ENCODE measurements around the gene HARS2. TPM values are rescaled to one million over a fixed set of nuclear protein-coding genes. Genes with fewer than 3 reads are reported as not detected.
A peak's percentile ranks its signal among the peaks of the same experiment; 100 is the strongest.

Gene HARS2
- total and polyA plus RNA-seq, 7 experiments from 2014 or later: 23.5 to 59.6 (median 36.2) TPM

DNA sequence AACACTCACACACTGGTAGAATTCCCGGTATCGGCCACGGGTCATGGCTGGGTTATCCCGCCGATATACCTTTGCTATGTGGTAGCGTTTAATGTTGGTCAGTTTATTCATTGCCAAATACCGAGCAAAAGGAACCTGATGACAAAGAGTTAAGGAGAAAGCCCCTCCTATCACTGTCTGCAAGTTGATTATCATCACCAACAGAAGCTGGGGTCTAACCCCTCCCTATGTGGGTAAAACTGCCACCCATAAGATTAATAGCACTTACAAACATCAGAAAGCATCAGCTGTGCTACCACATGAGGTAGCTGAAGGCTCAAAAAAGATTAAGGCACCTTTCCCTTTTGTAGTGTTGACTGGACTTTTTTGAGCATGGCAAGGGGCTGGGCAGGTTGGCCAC lies 12.3 kb upstream of the HARS2 start:
- Mint-ChIP-seq H3K9me3 (no peaks in the 10 kb centered on the region), H3K27me3 (no peaks in the 10 kb centered on the region), H3K36me3 (peaks cover 7 to 62% (median 27%) of the 10 kb centered on the region in 5 donors), H3K4me3 (no peak overlapping the region), H3K27ac (peak overlapping the region in 2 of 9 donors; percentile 34 to 43), H3K4me1 (peaks cover 0 to 8% (median 0%) of the 10 kb centered on the region in 7 donors)
- POLR2A ChIA-PET: interaction anchor here (1.2 kb wide), 1 partner anchor 24 kb away, joined by 3 read pairs; no protein-coding TSS in a partner anchor
- Histone ChIP-seq H3K4me1 (ENCODE audit: control insufficient read depth in 2 of 2, insufficient read depth in 2 of 2, low read length in 2 of 2) (no peaks in the 10 kb centered on the region), H3K27ac (ENCODE audit: low read depth, low read length) (no peak overlapping the region), H3K36me3 (ENCODE audit: control insufficient read depth in 2 of 3, insufficient read depth in 3 of 3, low read length in 3 of 3) (peaks cover 21 to 80% (median 25%) of the 10 kb centered on the region in 3 experiments), H3K4me3 (ENCODE audit: low read length) (no peak overlapping the region), H3K27me3 (ENCODE audit: control insufficient read depth in 2 of 2, insufficient read depth in 2 of 2, low read length in 2 of 2) (no peaks in the 10 kb centered on the region), H3K9me3 (ENCODE audit: control insufficient read depth in 2 of 3, low read length in 3 of 3) (no peaks in the 10 kb centered on the region)
- CTCF ChIA-PET: interaction anchor here (0.6 kb wide), 1 partner anchor 41 kb away, joined by 3 read pairs; no protein-coding TSS in a partner anchor
- DNase-seq (no peak), ATAC-seq (no peak)
- intact Hi-C loops (cut with micrococcal nuclease): no loop called here

DNA sequence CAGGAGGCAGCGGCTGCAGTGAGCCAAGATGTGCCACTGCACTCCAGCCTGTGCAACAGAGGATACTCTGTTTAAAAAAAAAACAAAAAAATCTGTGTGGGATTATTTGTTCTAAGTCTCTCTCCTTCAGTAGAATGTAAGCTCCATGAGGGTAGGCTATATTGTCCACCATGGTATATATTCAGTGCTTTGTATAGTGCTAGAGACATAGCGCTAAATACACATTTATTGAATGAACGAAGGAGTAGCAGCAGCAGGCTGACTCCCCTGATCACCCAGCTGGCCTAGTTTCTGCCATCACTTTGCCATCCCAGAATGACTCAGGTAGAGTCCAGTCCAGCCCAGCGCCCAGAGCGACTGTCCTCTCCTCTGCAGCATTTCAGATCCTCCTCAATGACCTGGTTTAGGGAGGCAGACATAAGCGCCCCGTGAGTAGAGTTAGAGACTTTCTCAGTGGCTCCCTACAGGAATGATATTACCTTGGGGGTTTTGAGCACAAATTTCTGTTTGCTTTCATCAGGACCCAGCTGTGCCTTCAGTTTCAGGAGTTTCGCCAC lies 801 bp upstream of the HARS2 start:
- peak overlapping the region; percentile 91 for H3K4me3 ChIP-seq (ENCODE audit: low read length)
- no peaks in the 10 kb centered on the region for H3K9me3 Mint-ChIP-seq

DNA sequence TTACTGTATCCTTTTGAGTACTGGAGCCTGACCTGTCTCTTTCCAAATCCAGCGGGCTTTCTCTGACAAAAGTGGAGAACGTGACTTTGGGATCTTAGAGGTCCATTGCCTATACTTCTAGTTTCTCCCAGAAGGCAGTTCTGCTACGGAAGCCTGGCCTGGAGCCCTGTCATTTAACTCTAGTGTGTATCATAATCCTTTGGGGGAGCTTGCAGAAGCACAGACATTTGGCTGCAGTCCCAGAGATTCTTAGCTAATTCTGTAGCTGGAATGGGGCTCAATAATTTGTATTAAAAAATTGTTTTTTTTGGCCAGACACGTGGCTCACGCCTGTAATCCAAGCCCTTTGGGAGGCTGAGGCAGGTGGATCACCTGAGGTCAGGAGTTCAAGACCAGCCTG lies 3.0 kb downstream of the HARS2 start:
- ChIA-PET CTCF (no interaction called here), POLR2A (interaction anchor here (0.5 to 1.4 kb wide), 4 partner anchors 14 to 62 kb away, joined by 3 to 4 read pairs (median 4); partner anchors contain the start of gene WDR55)
- H3K27ac ChIP-seq (ENCODE audit: low read depth, low read length): no peak overlapping the region
- peak overlapping the region in 1 of 9 donors; percentile 71 for H3K27ac Mint-ChIP-seq
- H3K27me3 Mint-ChIP-seq: no peaks in the 10 kb centered on the region
- ATAC-seq: no peak
- intact Hi-C loops (cut with micrococcal nuclease): loop anchor here in 1 of 2 donors (5.0 kb wide), 1 partner anchor 517 kb away; the partner anchor contains the start of gene CYSTM1
- DNase-seq: no peak
- H3K4me3 ChIP-seq (ENCODE audit: low read length): no peak overlapping the region
- no peaks in the 10 kb centered on the region for H3K27me3 ChIP-seq (ENCODE audit: control insufficient read depth in 2 of 2, insufficient read depth in 2 of 2, low read length in 2 of 2)
- H3K36me3 Mint-ChIP-seq: peaks cover 20 to 50% (median 25%) of the 10 kb centered on the region in 5 donors
- peaks cover 19 to 50% (median 45%) of the 10 kb centered on the region in 7 donors for H3K4me1 Mint-ChIP-seq
- peaks cover 16 to 17% of the 10 kb centered on the region in 2 donors for H3K4me1 ChIP-seq (ENCODE audit: control insufficient read depth in 2 of 2, insufficient read depth in 2 of 2, low read length in 2 of 2)
- no peak overlapping the region for H3K4me3 Mint-ChIP-seq
- H3K9me3 ChIP-seq (ENCODE audit: control insufficient read depth in 2 of 3, low read length in 3 of 3): no peaks in the 10 kb centered on the region
- H3K9me3 Mint-ChIP-seq: no peaks in the 10 kb centered on the region
- H3K36me3 ChIP-seq (ENCODE audit: control insufficient read depth in 2 of 3, insufficient read depth in 3 of 3, low read length in 3 of 3): peaks cover 21 to 61% (median 24%) of the 10 kb centered on the region in 3 experiments

More for the DNA sequence above, 801 bp upstream of the HARS2 start:
- Mint-ChIP-seq H3K4me1 (peaks cover 29 to 60% (median 53%) of the 10 kb centered on the region in 7 donors), H3K4me3 (peak overlapping the region; percentile 92 to 100 (median 99)), H3K36me3 (peaks cover 0 to 17% (median 2%) of the 10 kb centered on the region in 5 donors), H3K27ac (peak overlapping the region; percentile 91 to 99 (median 98)), H3K27me3 (no peaks in the 10 kb centered on the region)
- H3K4me1 ChIP-seq (ENCODE audit: control insufficient read depth in 2 of 2, insufficient read depth in 2 of 2, low read length in 2 of 2): peaks cover 16 to 22% of the 10 kb centered on the region in 2 donors
- ATAC-seq (no peak), DNase-seq (no peak)
- H3K9me3 ChIP-seq (ENCODE audit: control insufficient read depth in 2 of 3, low read length in 3 of 3): no peaks in the 10 kb centered on the region
- intact Hi-C loops (cut with micrococcal nuclease): loop anchor here in 1 of 2 donors (2.0 to 5.0 kb wide), 2 partner anchors 52 to 513 kb away; partner anchors contain the start of genes CYSTM1 and TMCO6
- CTCF ChIA-PET: interaction anchor here (1.0 to 1.5 kb wide), 4 partner anchors 12 to 140 kb away, joined by 3 to 7 read pairs (median 3); no protein-coding TSS in a partner anchor
- no peaks in the 10 kb centered on the region for H3K27me3 ChIP-seq (ENCODE audit: control insufficient read depth in 2 of 2, insufficient read depth in 2 of 2, low read length in 2 of 2)
- H3K27ac ChIP-seq (ENCODE audit: low read depth, low read length): peak overlapping the region; percentile 89
- POLR2A ChIA-PET: interaction anchor here (0.6 to 3.7 kb wide), 24 partner anchors 8 to 1519 kb away, joined by 3 to 31 read pairs (median 4); partner anchors contain the start of genes ANKHD1, APBB3, DND1 and EIF4EBP3
- peaks cover 5 to 30% (median 8%) of the 10 kb centered on the region in 3 experiments for H3K36me3 ChIP-seq (ENCODE audit: control insufficient read depth in 2 of 3, insufficient read depth in 3 of 3, low read length in 3 of 3)

DNA sequence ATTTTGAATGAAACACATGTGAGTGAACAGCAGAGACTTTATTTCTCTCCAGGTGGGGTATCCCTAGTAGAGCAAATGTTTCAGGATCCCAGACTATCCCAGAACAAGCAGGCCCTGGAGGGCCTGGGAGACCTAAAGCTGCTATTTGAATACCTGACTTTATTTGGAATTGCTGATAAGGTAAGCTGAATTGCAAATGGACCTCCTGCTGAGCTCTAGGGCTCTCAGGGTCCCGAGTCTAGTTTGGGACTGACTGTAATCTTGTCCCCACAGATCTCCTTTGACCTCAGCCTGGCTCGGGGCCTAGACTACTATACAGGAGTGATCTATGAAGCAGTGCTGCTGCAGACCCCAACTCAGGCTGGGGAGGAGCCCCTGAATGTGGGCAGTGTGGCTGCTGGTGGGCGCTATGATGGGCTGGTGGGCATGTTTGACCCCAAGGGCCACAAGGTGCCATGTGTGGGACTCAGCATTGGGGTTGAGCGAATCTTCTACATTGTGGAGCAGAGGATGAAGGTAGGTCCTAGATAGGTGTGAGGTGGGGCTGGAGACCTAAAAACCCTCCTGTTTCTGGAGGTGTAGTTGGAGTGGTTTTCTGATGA lies 5.7 kb downstream of the HARS2 start:
- peak overlapping the region in 1 of 9 donors; percentile 71 for H3K27ac Mint-ChIP-seq
- peaks cover 24 to 70% (median 24%) of the 10 kb centered on the region in 3 experiments for H3K36me3 ChIP-seq (ENCODE audit: control insufficient read depth in 2 of 3, insufficient read depth in 3 of 3, low read length in 3 of 3)
- no peak for DNase-seq
- no peak overlapping the region for H3K27ac ChIP-seq (ENCODE audit: low read depth, low read length)
- H3K9me3 Mint-ChIP-seq: peaks cover 0 to 5% (median 0%) of the 10 kb centered on the region in 11 donors
- POLR2A ChIA-PET: interaction anchor here (0.6 to 6.9 kb wide), 7 partner anchors 14 to 296 kb away, joined by 3 to 73 read pairs (median 3); partner anchors contain the start of genes IK and NDUFA2
- H3K9me3 ChIP-seq (ENCODE audit: control insufficient read depth in 2 of 3, low read length in 3 of 3): no peaks in the 10 kb centered on the region
- H3K27me3 Mint-ChIP-seq: no peaks in the 10 kb centered on the region
- H3K4me1 ChIP-seq (ENCODE audit: control insufficient read depth in 2 of 2, insufficient read depth in 2 of 2, low read length in 2 of 2): peaks cover 9 to 19% of the 10 kb centered on the region in 2 donors
- H3K27me3 ChIP-seq (ENCODE audit: control insufficient read depth in 2 of 2, insufficient read depth in 2 of 2, low read length in 2 of 2): no peaks in the 10 kb centered on the region
- peaks cover 24 to 47% (median 42%) of the 10 kb centered on the region in 7 donors for H3K4me1 Mint-ChIP-seq
- peaks cover 25 to 53% (median 31%) of the 10 kb centered on the region in 5 donors for H3K36me3 Mint-ChIP-seq
- ATAC-seq: no peak
- H3K4me3 Mint-ChIP-seq: no peak overlapping the region
- H3K4me3 ChIP-seq (ENCODE audit: low read length): no peak overlapping the region
- intact Hi-C loops (cut with micrococcal nuclease): no loop called here
- CTCF ChIA-PET: interaction anchor here (0.7 kb wide), 1 partner anchor 184 kb away, joined by 7 read pairs; no protein-coding TSS in a partner anchor

DNA sequence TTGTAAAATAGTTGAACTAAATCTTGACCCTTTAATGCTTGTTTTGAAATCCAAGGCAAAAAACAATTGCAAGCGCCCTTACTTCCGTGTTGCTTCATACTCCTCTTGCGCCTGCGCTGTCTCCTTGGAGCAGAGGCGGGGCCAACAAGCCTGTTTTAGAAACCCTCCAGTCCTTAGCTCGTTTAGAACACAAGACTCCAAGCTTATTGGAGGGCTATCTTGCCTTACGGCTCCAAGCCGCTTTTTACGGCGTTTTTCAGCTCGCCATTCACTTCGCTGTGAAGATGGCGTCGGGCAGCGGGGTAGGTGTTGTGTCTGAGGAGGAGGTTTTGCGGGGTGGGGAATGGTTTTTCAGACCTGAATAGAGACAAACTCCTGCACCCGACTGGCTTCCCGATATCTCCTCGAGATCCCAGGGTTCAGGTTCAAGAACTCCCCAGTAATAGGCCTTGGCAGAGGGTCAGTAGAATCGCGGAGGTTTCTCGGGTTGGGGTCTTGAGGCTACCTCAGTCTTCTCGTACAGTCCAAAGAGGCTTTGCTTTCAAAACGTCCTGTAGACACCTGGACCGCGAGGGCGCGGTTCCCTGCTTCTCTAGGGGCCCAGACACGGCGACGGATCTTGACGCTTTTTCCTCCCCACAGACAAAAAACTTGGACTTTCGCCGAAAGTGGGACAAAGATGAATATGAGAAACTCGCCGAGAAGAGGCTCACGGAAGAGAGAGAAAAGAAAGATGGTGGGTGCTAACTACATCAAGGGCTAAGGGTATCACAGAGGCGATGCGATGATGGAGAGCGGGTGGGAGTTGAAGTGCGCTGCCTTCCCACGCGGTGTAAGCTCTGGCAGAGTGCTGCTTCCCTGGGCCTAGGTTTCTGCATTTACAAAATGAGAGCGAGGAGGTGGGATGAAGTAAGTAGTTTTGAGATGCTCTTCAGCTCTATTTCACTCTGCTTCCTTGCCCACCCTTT lies 9.2 kb downstream of the HARS2 start, which contains the start of gene ZMAT2:
TSS of gene ZMAT2 (plus strand) at position 271 of the 968 bp plus-strand sequence. CDS start at position 285, 14 bp downstream.
- Histone ChIP-seq H3K4me1 (ENCODE audit: control insufficient read depth in 2 of 2, insufficient read depth in 2 of 2, low read length in 2 of 2) (peaks cover 4 to 14% of the 10 kb centered on the region in 2 donors), H3K27me3 (ENCODE audit: control insufficient read depth in 2 of 2, insufficient read depth in 2 of 2, low read length in 2 of 2) (no peaks in the 10 kb centered on the region), H3K27ac (ENCODE audit: low read depth, low read length) (peak within 1 kb of the TSS; percentile 87), H3K4me3 (ENCODE audit: low read length) (peak within 1 kb of the TSS; percentile 78), H3K36me3 (ENCODE audit: control insufficient read depth in 2 of 3, insufficient read depth in 3 of 3, low read length in 3 of 3) (peaks cover 30 to 84% (median 39%) of the 10 kb centered on the region in 3 experiments), H3K9me3 (ENCODE audit: control insufficient read depth in 2 of 3, low read length in 3 of 3) (no peaks in the 10 kb centered on the region)
- intact Hi-C loops (cut with micrococcal nuclease): loop anchor here (1.0 to 10.0 kb wide), 14 partner anchors 9 to 864 kb away; partner anchors contain the start of genes ANKHD1 (in 2 of the 2), APBB3 (in 2 of the 2), EIF4EBP3 (in 2 of the 2) and HARS1 (in 2 of the 2)
- peak within 1 kb of the TSS; percentile 93 to 100 (median 98) for H3K4me3 Mint-ChIP-seq
- peaks cover 0 to 5% (median 0%) of the 10 kb centered on the region in 11 donors for H3K9me3 Mint-ChIP-seq
- H3K27me3 Mint-ChIP-seq: no peaks in the 10 kb centered on the region
- ChIA-PET CTCF (interaction anchor here (0.6 to 1.1 kb wide), 4 partner anchors 8 to 557 kb away, joined by 3 to 5 read pairs (median 4); no protein-coding TSS in a partner anchor), POLR2A (interaction anchor here (0.7 to 6.9 kb wide), 17 partner anchors 7 to 1369 kb away, joined by 3 to 73 read pairs (median 4); partner anchors contain the start of genes ANKHD1, EIF4EBP3, HARS1 and HARS2)
- ATAC-seq (peak; percentile 100), DNase-seq (peak; percentile 74 to 97 (median 92))
- peak within 1 kb of the TSS; percentile 90 to 99 (median 97) for H3K27ac Mint-ChIP-seq
- peaks cover 18 to 35% (median 29%) of the 10 kb centered on the region in 7 donors for H3K4me1 Mint-ChIP-seq
- peaks cover 37 to 56% (median 40%) of the 10 kb centered on the region in 5 donors for H3K36me3 Mint-ChIP-seq

Measured in naive thymus-derived CD4-positive, alpha-beta T cell (primary cell).